Upper lobe of left lung (tissue), 4 donors: Measurements from ENCODE around the gene SLC15A1.

Experiments used
- POLR2A ChIP-seq, 4 donors: fragments of 450-650 bp; IDR thresholded peaks; one replicate each; pipeline ENCODE4 v1.5.1; 2016 to 2017; ENCODE audit warnings: antibody characterized with exemption in 4 of 4, mild to moderate bottlenecking in 2 of 4
- POLR2AphosphoS5 ChIP-seq, 2 donors: sonication (generic); formaldehyde crosslinking; IDR thresholded peaks; one replicate each; pipeline ENCODE4 v1.5.1; 2017; ENCODE audit warnings: antibody characterized with exemption in 2 of 2
- TF ChIP-seq, protein P1 (sequence below), 6 experiments: fragments of 450-650 bp in 4 of 6; fragments of 200-600 bp in 2 of 6; sonication (generic) in 2 of 6; IDR thresholded peaks; one replicate each; pipeline ENCODE4 v1.5.1; 2016 to 2019; ENCODE audit warnings: antibody characterized with exemption in 6 of 6

DNA sequence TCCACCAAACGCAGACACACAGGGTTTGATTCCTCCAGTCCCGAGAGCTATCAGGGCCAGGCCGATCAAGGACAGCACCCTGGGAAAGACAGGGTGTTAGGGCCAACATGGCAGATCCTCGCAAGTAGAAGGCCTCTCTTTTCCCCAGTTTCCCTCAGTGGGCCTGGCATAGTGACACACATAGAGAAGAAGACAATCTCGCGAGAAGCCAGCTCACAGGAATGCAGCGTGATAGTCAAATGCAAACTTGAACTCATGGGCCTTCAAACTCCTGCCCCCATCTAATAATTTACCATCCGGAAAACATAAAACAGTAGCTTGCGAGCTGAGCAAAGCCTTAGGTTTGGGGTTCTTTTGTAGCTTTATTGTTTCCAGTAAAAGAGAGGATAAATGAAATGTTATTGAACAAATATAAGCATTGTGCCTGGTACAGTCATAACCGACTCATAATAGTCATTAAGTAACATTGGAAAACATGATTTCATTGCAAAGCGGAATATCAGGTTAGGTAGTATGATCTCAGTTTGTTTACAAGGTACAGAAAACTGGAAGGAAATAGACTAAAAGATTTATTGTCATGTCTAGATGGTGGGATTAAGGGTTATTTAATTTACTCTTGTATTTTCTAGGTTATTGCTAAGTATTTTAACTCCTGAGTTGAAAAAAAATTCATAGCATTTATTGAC, 30.5 kb downstream of the SLC15A1 start:
- TF ChIP-seq POLR2A (IDR thresholded peaks at IDR 0.05) (no peak), POLR2AphosphoS5 (IDR thresholded peaks at IDR 0.05) (no peak)
- TF ChIP-seq, protein P1, sequence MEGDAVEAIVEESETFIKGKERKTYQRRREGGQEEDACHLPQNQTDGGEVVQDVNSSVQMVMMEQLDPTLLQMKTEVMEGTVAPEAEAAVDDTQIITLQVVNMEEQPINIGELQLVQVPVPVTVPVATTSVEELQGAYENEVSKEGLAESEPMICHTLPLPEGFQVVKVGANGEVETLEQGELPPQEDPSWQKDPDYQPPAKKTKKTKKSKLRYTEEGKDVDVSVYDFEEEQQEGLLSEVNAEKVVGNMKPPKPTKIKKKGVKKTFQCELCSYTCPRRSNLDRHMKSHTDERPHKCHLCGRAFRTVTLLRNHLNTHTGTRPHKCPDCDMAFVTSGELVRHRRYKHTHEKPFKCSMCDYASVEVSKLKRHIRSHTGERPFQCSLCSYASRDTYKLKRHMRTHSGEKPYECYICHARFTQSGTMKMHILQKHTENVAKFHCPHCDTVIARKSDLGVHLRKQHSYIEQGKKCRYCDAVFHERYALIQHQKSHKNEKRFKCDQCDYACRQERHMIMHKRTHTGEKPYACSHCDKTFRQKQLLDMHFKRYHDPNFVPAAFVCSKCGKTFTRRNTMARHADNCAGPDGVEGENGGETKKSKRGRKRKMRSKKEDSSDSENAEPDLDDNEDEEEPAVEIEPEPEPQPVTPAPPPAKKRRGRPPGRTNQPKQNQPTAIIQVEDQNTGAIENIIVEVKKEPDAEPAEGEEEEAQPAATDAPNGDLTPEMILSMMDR (IDR thresholded peaks at IDR 0.05): no peak
